HepG2 (cell line): Measurements from ENCODE around the gene HOXA9.

ENCODE experiments used
- IRF1 ChIP-seq: sonication (generic); formaldehyde crosslinking; IDR thresholded peaks from 2 replicates; pipeline ENCODE4 v1.4.0; 2020; ENCODE audit warnings: low read depth, mild to moderate bottlenecking, missing genetic modification reagents
- ZNF780A ChIP-seq: sonication (generic); formaldehyde crosslinking; IDR thresholded peaks from 2 replicates; pipeline ENCODE4 v1.8.0; 2022; ENCODE audit warnings: mild to moderate bottlenecking, missing genetic modification reagents, moderate library complexity

- no peak for TF ChIP-seq IRF1
- TF ChIP-seq ZNF780A (CRISPR knock-in tag): no peak
Observed at GRCh38 chr7:27154901-27155815, 10.2 kb downstream of the HOXA9 start.
